AG04449 (cell line): ENCODE results near the gene COPS2.

ENCODE experiments used
- CTCF ChIA-PET: fragments of 350-600 bp; formaldehyde crosslinking; extraction: SDS; loops from one replicate; lab custom pipeline; 2021; ENCODE audit warnings: antibody characterized with exemption; lab: Yijun Ruan, JAX
- POLR2A ChIA-PET: fragments of 400-600, 350-600 bp; formaldehyde crosslinking; extraction: SDS; loops from one replicate; lab custom pipeline; 2020; ENCODE audit warnings: antibody characterized with exemption, inconsistent platforms; lab: Yijun Ruan, JAX
- DNase-seq: peaks from one replicate; pipeline ENCODE4 v3.0.0-alpha.2; 2010; ENCODE audit warnings: low read depth, low spot score
- H3K4me3 ChIP-seq: 2 replicates; pipeline ENCODE4 v1.5.1; 2011; ENCODE audit warnings: low read depth, mild to moderate bottlenecking, control low read depth, low read length
- CTCF ChIP-seq: IDR thresholded peaks from one replicate; pipeline ENCODE4 v1.5.1; 2011; ENCODE audit warnings: mild to moderate bottlenecking, moderate library complexity, low read length, control low read depth, inconsistent platforms; ENCODE audit not compliant: insufficient read depth; ENCODE audit errors: missing control alignments

The COPS2 gene

DNA sequence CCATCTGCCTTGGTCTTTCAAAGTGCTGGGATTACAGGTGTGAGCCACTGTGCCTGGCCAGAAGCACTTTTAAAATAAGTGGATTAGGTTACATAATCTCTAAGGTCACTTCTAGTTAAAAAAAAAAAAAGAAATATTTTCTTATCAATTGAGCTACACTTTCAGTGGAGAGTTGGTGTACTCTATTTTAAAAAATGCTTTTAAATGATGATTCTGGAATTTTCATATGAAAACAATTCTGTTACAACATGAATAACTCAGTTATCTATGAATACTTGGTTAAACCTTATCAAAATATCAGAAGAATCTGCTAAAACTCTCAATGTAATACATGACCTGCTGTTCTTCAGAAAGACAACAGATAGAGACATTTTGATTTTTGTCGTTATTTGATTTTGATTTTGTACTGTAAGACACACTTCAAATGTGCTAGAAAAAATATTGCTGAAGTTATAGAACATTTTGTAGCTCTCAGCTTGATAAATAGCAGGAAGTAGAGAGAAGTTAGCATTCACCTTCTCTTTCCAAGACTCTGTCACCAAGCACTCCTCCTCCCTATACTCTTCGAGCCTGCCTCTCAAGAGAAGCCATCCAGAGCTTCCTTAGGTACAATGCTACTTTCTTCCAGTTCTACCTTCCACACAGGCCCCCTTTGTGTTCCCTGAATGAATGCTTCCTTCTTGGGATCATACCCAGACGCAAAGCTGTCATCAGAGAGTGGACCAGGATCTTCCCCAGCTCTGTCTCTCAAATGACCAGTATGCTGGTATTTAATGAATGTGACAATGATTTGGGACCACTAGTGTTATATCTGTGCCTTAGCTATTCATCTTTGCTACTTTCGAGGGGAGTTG lies 61.9 kb downstream of the COPS2 start:
- no peak for DNase-seq
- H3K4me3 ChIP-seq = no peak overlapping the region
- ChIA-PET POLR2A (interaction anchor here (0.6 kb wide), 1 partner anchor 12 kb away, joined by 3 read pairs; no protein-coding TSS in a partner anchor), CTCF (interaction anchor here (0.7 to 1.6 kb wide), 5 partner anchors 9 to 232 kb away, joined by 3 to 4 read pairs (median 3); no protein-coding TSS in a partner anchor)
- no peak for TF ChIP-seq CTCF

- TF ChIP-seq CTCF = no peak
- ChIA-PET CTCF (interaction anchor here (1.1 kb wide), 1 partner anchor 11 kb away, joined by 4 read pairs; no protein-coding TSS in a partner anchor), POLR2A (no interaction called here)
- H3K4me3 ChIP-seq = no peak overlapping the region
- DNase-seq = no peak
Observed at GRCh38 chr15:49088996-49089395, 66.4 kb downstream of the COPS2 start.

GRCh38 chr15:49085696-49086459 lies 69.5 kb downstream of the COPS2 start:
- no peak for DNase-seq

DNA sequence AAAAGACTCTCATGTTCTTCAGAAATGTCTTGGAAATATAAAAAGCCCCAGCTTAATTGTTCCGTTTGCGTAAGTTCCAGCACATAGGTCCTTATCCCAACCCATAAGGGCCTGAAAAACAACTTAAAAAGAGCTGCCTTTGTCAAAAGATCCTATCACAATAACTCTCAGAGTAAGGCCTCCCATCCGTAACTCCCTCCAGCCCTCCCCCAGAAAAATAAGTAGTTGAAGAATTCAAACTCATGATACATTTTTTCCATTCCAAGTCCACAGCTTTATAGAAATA lies 71.2 kb downstream of the COPS2 start:
- no peak for TF ChIP-seq CTCF
- POLR2A ChIA-PET = no interaction called here
- DNase-seq = no peak
- no peak overlapping the region for H3K4me3 ChIP-seq
- CTCF ChIA-PET = interaction anchor here (0.7 to 2.0 kb wide), 6 partner anchors 14 to 222 kb away, joined by 3 to 12 read pairs (median 4); no protein-coding TSS in a partner anchor

More at GRCh38 chr15:49085696-49086459, 69.5 kb downstream of the COPS2 start:
- TF ChIP-seq CTCF = no peak
- H3K4me3 ChIP-seq = no peak overlapping the region
- ChIA-PET POLR2A (no interaction called here), CTCF (interaction anchor here (1.7 kb wide), 1 partner anchor 110 kb away, joined by 3 read pairs; no protein-coding TSS in a partner anchor)

DNA sequence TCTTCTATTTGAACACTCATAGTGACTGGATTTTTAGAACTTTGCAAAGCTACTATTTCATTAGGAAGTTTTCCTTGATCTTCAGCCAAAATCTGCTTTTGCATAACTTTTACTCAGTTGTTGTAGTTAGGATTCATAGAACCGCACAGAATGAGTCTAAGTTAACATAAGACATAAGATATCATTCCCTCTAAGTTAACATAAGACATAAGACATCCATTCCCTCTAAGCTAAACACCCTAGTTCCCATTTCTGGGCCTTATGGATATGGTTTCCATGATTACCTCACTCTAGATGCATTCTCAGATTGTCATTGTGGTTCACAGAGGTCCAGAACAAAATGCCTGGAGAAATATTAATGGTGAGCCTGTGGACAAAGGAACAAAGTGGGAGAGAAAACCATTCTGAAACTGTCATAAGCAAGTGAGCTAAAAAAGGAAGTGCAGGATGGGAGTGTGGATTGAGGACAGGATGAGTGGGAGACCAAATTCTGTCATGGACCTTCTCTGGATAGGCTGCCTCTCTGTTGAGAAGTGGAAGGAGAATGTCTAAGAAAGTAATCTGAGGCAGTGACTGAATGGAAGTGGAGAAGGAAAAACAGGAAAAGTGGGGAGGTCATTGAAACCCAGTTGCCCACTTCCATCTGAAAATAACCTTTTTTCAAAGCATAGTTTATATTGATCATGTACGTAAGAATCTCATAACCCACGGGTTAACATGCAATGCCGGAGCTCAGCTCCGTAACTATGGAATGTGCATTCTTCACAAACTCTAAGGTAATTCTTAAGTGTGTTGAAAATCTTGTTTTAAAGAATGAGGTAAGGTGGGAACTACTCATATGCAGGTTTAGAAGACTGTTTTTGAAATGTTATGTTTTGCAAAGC lies 71.8 kb downstream of the COPS2 start:
- no peak overlapping the region for H3K4me3 ChIP-seq
- peak; percentile 46 for DNase-seq
- ChIA-PET CTCF (interaction anchor here (0.7 to 2.0 kb wide), 6 partner anchors 8 to 222 kb away, joined by 3 to 12 read pairs (median 6); no protein-coding TSS in a partner anchor), POLR2A (interaction anchor here (0.9 to 1.6 kb wide), 4 partner anchors 23 to 438 kb away, joined by 3 to 5 read pairs (median 3); partner anchors contain the start of gene FBN1)
- TF ChIP-seq CTCF = no peak
